NCI-H524 (cell line): ENCODE data around the gene SLC9A3.
A peak's percentile ranks its signal among the peaks of the same experiment; 100 is the strongest.

Source experiments
- DNase-seq, 2 experiments: peaks; one replicate each; lab custom pipeline; 2025; lab: John Stamatoyannopoulos, UW

The SLC9A3 gene

GRCh38 chr5:429453-430188 is 94.6 kb downstream of the SLC9A3 start:
- no peak for DNase-seq

- peak in 1 of 2 experiments; percentile 32 for DNase-seq
Measured at GRCh38 chr5:428754-429452, 95.3 kb downstream of the SLC9A3 start.

GRCh38 chr5:428219-428618 is 96.0 kb downstream of the SLC9A3 start:
- DNase-seq: peak; percentile 93 to 96

- DNase-seq: peak; percentile 62 to 71
Measured at GRCh38 chr5:427415-428087, 96.7 kb downstream of the SLC9A3 start.

- DNase-seq: no peak
Measured at GRCh38 chr5:426392-426976, 97.8 kb downstream of the SLC9A3 start.

- DNase-seq: peak; percentile 45 to 47
Measured at GRCh38 chr5:425714-426113, 98.5 kb downstream of the SLC9A3 start.

GRCh38 chr5:424301-425110 is 99.7 kb downstream of the SLC9A3 start:
- DNase-seq: no peak

- DNase-seq: no peak
Measured at GRCh38 chr5:423626-424261, 100.5 kb downstream of the SLC9A3 start.

- DNase-seq: no peak
Measured at GRCh38 chr5:423233-423565, 101.0 kb downstream of the SLC9A3 start.

- DNase-seq: no peak
Measured at GRCh38 chr5:422323-423232, 101.7 kb downstream of the SLC9A3 start.

- no peak for DNase-seq
Measured at GRCh38 chr5:421901-422300, 102.3 kb downstream of the SLC9A3 start.

GRCh38 chr5:421287-421880 is 102.9 kb downstream of the SLC9A3 start:
- no peak for DNase-seq

- DNase-seq: no peak
Measured at GRCh38 chr5:420632-421286, 103.5 kb downstream of the SLC9A3 start.
